Nephron progenitor cell (in vitro differentiated cells): ENCODE data around the gene THOP1.
A peak's percentile ranks its signal among the peaks of the same experiment; 100 is the strongest.

Experiments
- DNase-seq: peaks from one replicate; pipeline ENCODE4 v3.0.0; 2021
- H3K27ac Mint-ChIP-seq: 2 replicates; pipeline ENCODE4 v1.8.0; 2021; ENCODE audit warnings: mild to moderate bottlenecking, moderate library complexity, mixed read lengths
- H3K27me3 Mint-ChIP-seq: 2 replicates; pipeline ENCODE4 v1.8.0; 2021; ENCODE audit warnings: mild to moderate bottlenecking, low read depth, mixed read lengths; ENCODE audit not compliant: poor library complexity
- H3K36me3 Mint-ChIP-seq: 2 replicates; pipeline ENCODE4 v1.8.0; 2021; ENCODE audit warnings: low read depth, mixed read lengths
- H3K4me1 Mint-ChIP-seq: 2 replicates; pipeline ENCODE4 v1.8.0; 2021; ENCODE audit warnings: mixed read lengths
- H3K4me3 Mint-ChIP-seq: 2 replicates; pipeline ENCODE4 v1.8.0; 2021; ENCODE audit warnings: mild to moderate bottlenecking, moderate library complexity, mixed read lengths
- H3K9me3 Mint-ChIP-seq: 2 replicates; pipeline ENCODE4 v1.8.0; 2021; ENCODE audit warnings: mild to moderate bottlenecking, moderate library complexity, mixed read lengths
- TF ChIP-seq, protein P1 (sequence below): fragments of 200-600 bp; sonication (generic); IDR thresholded peaks from 2 replicates; pipeline ENCODE4 v1.5.0; 2021; ENCODE audit warnings: antibody characterized with exemption

The THOP1 gene

DNA sequence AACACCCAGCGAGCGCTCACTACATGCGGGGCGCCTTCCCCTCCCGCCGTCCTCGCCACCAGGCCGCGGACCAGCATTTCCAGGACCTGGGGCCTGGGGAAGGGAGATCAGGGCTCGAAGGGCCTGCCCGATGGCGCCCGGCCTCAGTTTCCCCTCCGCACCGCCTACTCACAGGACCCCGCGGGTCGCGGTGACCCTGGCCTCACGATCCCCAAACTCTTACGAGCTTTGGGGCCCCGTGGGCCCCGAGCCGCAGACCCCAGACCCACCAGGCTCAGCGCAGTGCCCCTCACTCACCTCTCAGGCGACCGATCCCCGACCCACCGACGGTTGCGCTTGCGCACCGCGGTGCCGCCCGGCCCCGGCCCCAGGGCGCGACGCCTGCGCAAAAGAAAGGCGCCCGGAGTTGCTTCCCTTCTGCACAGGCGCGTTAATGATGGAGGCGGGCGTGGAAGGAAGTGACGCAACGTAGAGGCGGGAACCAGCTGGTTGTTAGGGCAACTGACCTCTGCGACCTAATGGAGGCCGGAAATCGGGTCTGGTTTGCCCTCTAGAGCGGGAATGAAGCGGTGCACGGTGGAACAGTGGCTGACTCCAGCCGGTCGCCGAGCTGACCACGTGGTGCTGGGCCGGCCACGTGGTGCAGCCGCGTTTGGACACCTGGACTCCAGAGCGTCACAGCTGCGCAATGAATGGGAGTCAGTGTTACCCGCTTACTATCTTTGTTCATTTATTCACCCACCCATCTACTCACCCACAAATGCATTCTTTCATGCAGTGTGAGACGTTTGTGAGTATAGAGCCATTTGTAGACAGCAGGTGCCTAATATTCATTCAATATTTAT lies 2.1 kb upstream of the THOP1 start, which contains the start of gene SGTA:
Gene SGTA (minus strand): TSS at position 338 of the 845 bp plus-strand sequence. CDS start 14,205 bp downstream, outside the sequence.
- H3K27me3 Mint-ChIP-seq: no peaks in the 10 kb centered on the region
- TF ChIP-seq, protein P1, sequence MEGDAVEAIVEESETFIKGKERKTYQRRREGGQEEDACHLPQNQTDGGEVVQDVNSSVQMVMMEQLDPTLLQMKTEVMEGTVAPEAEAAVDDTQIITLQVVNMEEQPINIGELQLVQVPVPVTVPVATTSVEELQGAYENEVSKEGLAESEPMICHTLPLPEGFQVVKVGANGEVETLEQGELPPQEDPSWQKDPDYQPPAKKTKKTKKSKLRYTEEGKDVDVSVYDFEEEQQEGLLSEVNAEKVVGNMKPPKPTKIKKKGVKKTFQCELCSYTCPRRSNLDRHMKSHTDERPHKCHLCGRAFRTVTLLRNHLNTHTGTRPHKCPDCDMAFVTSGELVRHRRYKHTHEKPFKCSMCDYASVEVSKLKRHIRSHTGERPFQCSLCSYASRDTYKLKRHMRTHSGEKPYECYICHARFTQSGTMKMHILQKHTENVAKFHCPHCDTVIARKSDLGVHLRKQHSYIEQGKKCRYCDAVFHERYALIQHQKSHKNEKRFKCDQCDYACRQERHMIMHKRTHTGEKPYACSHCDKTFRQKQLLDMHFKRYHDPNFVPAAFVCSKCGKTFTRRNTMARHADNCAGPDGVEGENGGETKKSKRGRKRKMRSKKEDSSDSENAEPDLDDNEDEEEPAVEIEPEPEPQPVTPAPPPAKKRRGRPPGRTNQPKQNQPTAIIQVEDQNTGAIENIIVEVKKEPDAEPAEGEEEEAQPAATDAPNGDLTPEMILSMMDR: peak; percentile 31
- H3K27ac Mint-ChIP-seq: peak within 1 kb of the TSS; percentile 98
- peaks cover 31% of the 10 kb centered on the region for H3K36me3 Mint-ChIP-seq
- DNase-seq: peak; percentile 96
- H3K4me3 Mint-ChIP-seq: peak within 1 kb of the TSS; percentile 92
- peaks cover 10% of the 10 kb centered on the region for H3K9me3 Mint-ChIP-seq
- peaks cover 55% of the 10 kb centered on the region for H3K4me1 Mint-ChIP-seq

DNA sequence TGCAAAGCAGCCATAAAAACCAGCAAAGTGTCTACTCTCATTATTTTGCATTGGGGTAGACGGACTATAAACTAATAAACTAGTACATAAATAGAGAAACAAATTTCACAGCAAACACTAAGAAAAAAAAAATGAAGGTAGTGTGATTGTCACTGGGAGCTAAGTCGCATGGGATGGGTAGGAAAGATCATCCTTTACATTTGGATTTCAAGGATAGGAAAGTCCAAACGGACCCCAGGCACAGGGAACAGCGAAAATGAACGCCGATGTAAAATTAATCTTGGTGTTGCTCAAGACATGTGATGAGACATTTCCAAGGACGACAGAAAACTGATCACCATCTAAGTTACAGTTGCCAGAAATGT lies 1.5 kb upstream of the THOP1 start:
- peaks cover 10% of the 10 kb centered on the region for H3K9me3 Mint-ChIP-seq
- peak overlapping the region; percentile 98 for H3K27ac Mint-ChIP-seq
- peaks cover 3% of the 10 kb centered on the region for H3K27me3 Mint-ChIP-seq
- peak overlapping the region; percentile 92 for H3K4me3 Mint-ChIP-seq
- H3K36me3 Mint-ChIP-seq: peaks cover 30% of the 10 kb centered on the region
- H3K4me1 Mint-ChIP-seq: peaks cover 58% of the 10 kb centered on the region
- DNase-seq: no peak
- TF ChIP-seq, protein P1: no peak

DNA sequence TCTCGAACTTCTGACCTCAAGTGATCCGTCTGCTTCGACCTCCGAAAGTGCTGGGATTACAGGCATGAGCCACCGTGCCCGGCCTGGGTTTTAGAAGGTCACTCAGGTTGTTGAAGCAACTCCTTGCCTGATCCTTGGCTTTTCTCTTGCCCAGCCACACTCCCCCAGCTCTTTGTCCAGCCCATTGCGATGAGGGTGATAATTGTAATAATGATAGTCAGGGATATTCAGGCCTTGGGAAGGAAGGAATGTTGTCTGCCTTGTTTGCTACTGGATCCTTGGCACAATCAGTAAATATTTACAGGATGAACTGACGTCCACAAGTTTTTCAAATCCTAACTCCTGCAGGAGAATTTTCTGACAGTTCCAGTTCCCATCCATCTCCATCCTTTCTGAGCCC lies 1.8 kb downstream of the THOP1 start:
- Mint-ChIP-seq H3K27me3 (peaks cover 3% of the 10 kb centered on the region), H3K36me3 (peaks cover 31% of the 10 kb centered on the region), H3K4me3 (peak overlapping the region; percentile 93), H3K27ac (peak overlapping the region; percentile 69), H3K9me3 (peaks cover 10% of the 10 kb centered on the region), H3K4me1 (peaks cover 36% of the 10 kb centered on the region)
- TF ChIP-seq, protein P1: no peak
- no peak for DNase-seq

DNA sequence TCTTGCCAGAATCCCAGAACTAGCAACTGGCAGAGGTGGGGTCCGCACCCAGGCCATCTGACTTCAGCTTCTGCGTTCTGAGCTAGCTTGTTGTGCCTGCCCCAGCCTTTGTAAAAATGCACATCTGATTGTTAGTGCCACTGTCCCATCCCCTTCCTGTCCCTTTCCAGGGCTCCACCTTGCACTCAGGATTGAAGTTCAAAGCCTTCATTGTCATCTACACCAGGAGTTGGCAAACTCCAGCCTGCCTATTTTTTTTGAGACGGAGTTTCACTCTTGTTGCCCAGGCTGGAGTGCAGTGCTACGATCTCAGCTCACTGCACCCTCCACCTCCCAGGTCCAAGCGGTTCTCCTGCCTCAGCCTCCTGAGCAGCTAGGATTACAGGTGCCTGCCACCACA lies 2.9 kb downstream of the THOP1 start:
- peaks cover 9% of the 10 kb centered on the region for H3K9me3 Mint-ChIP-seq
- H3K27me3 Mint-ChIP-seq: peaks cover 3% of the 10 kb centered on the region
- H3K4me3 Mint-ChIP-seq: peak overlapping the region; percentile 66
- no peak overlapping the region for H3K27ac Mint-ChIP-seq
- TF ChIP-seq, protein P1: no peak
- peaks cover 38% of the 10 kb centered on the region for H3K36me3 Mint-ChIP-seq
- no peak for DNase-seq
- H3K4me1 Mint-ChIP-seq: peaks cover 30% of the 10 kb centered on the region

DNA sequence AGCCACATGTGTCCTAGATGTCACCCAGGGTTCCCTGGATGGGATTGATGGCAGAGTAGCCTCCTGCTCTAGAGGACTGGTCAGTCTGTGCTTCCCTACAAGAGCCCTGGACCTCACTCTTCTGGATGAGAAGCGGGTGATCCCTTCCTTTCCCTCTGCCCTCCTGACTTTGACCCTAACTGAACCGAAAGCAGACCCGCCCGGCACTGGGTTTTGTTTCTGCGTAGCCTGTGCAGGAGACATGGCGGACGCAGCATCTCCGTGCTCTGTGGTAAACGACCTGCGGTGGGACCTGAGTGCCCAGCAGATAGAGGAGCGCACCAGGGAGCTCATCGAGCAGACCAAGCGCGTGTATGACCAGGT lies 4.9 kb downstream of the THOP1 start:
- Mint-ChIP-seq H3K9me3 (no peaks in the 10 kb centered on the region), H3K4me1 (peaks cover 25% of the 10 kb centered on the region), H3K4me3 (no peak overlapping the region), H3K36me3 (peaks cover 48% of the 10 kb centered on the region), H3K27me3 (peaks cover 3% of the 10 kb centered on the region), H3K27ac (no peak overlapping the region)
- TF ChIP-seq, protein P1: no peak
- DNase-seq: no peak
